GM19455 (cell line): ENCODE measurements around the gene MAP1S.

Experiments
- ATAC-seq: cut with Tn5 transposase; IDR thresholded peaks from one replicate; pipeline ENCODE4 v1.9.1; 2021; ENCODE audit not compliant: unreplicated experiment

MAP1S gene, protein sequence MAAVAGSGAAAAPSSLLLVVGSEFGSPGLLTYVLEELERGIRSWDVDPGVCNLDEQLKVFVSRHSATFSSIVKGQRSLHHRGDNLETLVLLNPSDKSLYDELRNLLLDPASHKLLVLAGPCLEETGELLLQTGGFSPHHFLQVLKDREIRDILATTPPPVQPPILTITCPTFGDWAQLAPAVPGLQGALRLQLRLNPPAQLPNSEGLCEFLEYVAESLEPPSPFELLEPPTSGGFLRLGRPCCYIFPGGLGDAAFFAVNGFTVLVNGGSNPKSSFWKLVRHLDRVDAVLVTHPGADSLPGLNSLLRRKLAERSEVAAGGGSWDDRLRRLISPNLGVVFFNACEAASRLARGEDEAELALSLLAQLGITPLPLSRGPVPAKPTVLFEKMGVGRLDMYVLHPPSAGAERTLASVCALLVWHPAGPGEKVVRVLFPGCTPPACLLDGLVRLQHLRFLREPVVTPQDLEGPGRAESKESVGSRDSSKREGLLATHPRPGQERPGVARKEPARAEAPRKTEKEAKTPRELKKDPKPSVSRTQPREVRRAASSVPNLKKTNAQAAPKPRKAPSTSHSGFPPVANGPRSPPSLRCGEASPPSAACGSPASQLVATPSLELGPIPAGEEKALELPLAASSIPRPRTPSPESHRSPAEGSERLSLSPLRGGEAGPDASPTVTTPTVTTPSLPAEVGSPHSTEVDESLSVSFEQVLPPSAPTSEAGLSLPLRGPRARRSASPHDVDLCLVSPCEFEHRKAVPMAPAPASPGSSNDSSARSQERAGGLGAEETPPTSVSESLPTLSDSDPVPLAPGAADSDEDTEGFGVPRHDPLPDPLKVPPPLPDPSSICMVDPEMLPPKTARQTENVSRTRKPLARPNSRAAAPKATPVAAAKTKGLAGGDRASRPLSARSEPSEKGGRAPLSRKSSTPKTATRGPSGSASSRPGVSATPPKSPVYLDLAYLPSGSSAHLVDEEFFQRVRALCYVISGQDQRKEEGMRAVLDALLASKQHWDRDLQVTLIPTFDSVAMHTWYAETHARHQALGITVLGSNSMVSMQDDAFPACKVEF

DNA sequence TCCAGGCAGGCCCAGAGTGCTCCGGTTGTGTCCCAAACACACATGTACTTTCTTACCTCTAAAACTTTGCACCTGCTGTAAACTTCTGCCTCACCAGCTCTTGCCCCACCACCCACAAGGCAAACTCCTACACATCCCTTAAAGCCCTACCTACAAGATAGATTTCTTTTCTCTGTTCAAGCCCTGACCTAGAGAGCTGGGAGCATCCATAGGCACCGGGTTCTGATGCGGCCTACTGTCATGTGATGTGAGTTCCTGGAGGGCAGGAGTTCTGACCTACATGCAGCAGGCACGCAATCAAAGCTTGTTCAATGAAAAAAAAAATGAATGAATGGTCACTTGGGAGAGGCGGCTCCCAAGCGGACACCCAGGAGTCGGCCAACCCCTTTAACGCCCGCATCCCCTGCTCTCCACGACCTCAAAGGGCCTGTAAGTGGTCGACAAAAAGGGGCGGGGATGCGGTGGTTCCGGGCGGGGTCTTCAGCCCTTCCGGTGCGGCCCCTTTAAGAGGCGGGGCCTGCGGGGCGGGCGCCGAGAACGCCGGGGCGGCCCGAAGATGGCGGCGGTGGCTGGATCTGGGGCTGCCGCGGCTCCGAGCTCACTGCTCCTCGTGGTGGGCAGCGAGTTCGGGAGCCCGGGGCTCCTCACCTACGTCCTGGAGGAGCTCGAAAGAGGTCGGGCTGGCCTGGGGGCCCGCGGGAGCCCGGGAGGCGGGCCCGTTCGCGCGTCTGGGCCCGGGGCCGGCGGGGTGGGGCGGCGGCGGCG, at the start of gene MAP1S:
TSS of gene MAP1S (plus strand) at position 534 of the 765 bp plus-strand sequence. CDS start at position 557, 23 bp downstream.
- peak; percentile 63 for ATAC-seq

DNA sequence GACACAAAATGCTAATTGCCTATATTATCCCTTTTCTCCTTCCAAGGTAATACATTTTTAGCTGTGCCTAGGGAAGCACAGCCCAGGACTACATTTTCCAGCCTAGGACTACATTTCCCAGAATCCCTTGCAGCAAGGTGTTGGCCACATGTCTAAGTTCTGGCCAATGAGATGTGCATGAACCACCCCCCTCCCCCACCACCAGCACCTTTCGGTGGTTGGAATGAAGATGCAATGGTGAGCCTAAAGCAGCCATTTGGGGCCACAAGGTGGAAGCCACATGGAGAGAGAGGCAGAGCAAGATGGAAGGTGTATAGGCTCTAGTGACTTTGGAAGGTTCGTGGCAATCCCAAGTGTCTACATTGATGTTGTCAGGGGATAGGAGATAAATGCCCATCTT, 47.4 kb upstream of the MAP1S start:
- ATAC-seq, result no peak

DNA sequence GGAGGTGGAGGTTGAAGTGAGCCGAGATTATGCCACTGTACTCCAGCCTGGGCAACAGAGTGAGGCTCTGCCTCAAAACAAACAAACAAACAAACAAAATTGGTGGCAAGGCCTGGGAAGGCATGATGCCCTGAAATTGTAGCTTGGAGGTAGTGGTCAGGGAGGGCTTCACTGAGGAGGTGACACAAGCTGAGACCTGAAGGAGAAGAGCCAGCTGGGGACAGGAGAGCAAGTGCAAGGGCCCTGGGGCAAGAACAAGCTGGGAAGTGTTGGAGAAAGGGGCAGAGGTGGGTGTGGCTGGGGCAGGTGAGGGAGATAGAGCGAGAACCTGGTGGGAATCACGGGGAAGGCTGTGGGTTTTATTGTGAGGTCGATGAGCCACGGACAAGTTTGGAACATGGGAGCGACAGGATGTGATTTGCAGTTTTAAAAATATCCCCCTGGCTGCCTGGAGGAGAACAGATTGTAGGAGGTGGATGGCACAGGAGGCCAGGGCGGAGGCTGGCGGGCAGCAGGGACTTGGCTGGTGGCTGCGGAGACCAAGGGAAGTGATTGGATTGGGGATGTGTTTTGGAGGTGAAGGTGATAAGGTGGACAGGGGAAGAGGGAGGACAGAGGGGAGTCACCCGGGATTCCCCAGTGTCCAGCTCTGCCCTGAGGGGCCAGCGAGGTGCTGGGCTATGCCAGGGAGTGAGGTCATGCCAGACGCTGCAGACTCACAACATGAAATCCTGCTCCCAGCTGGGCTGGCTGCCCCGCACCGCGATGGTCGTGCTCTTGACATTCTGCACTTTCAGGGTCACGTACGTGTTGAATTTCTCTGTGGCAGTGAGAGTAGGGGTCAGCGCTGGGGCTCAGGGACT, 45.1 kb upstream of the MAP1S start:
- no peak for ATAC-seq

DNA sequence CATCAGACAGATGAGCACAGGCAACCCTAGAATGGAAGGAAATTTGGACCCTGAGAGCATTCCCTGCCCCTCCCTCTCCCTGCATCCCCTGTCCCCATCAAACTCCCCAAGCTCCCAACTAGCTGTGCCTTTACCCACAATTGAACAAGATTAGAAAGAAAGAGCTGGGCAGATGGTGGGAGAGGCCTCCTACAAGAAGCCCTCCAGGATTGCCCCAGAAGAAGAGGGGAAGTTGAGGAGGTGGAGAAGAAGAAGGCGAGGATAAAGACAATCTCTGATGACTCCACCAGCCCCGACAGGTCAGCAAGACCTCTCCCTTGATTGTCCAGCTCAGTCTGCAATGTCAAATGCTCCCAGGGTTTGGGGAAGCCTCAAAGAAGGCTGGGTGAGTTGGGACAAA, 43.0 kb upstream of the MAP1S start:
- ATAC-seq, result no peak

DNA sequence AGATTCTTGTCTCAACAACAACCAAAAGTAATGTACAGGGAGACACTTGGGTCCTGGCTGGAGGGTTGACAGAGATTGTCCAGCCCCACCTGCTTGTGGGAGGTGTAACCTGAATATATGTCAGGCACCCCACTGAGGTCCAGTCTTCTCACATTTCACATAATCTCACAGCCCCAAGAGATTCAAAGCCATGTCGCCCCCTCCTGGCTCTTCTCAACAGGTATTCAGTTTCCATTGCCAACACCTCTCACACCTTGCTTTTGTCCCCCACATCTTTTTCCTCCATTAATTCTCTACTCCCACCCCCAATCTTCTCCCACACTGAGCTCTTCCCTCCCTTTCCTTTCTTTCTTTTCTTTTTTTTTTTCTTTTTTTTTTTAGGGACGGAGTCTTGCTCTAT, 42.3 kb upstream of the MAP1S start:
- no peak for ATAC-seq

DNA sequence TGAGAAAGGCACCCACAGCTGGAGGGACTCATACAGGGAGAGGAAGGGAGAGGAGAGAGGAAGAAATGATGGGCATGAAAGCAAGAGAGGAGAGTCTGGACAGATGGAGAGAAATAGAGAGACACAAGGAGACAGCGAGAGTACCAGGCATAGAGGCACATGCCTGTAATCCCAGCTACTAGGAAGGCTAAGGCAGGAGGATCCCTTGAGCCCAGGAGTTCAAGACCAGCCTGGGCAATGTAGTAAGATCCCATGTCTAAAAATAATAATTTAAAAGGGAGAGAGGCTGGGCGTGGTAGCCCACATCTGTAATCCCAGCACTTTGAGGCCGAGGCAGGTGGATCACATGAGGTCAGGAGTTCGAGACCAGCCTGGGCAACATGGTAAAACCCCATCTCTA, 40.4 kb upstream of the MAP1S start:
- no peak for ATAC-seq

DNA sequence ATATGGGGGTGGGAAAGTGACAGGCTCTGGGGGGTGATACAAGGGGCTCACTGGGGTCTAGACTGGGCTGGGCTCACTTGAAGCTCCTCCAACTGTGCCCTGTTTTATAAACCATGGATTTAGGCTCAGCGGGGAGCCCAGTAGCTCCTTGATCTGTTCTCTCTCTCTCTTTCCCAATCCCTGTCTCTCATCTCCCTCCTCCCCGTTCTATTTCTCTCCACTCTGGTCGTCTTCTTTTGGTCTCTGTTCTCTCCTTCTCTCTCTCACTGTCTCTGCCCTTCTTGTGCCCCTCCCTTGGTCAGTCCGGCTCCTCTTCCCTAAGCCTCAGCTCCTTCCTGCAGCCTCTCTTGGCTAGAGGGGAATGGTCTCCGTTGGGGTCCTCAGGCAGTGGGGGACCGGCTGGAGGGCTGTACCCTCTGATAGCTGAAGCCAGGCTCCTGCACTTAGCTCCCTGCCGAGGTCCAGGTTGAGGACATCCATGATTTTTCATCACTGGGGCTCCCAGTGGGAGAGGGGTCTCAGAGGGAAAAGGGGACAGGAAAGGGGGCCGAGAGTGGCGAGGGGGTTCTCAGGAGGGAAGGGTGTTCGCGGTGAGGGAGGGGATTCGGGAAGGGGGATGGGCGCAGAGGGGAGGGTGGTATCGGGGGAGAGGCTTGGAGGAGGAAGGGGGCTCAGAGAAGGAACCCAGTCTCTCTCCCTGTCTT, 39.6 kb upstream of the MAP1S start:
- no peak for ATAC-seq

DNA sequence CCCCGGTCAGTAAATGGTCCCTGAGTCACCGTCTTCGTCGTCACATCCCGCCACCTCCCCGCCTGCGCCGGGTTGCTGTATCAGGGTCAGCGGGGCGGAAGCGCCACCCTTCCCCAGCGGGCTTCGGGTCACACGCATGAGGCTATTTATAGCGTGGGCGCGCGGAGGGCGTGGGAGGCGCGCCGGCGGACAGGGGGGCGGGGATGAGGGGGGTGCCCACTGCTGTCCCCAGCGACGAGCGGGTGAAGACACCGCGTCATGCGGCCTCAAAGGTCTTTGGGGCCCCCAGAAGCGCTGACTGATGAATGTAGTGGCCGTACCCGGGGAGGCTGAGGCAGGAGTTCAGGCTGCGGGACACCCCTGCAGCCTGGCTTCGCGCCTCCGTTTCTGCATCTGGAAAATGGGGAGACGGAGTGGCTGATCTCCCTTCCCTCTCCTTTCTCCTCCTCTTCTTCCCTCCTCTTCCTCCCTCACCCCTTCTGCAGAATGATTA, 39.0 kb upstream of the MAP1S start:
- no peak for ATAC-seq

DNA sequence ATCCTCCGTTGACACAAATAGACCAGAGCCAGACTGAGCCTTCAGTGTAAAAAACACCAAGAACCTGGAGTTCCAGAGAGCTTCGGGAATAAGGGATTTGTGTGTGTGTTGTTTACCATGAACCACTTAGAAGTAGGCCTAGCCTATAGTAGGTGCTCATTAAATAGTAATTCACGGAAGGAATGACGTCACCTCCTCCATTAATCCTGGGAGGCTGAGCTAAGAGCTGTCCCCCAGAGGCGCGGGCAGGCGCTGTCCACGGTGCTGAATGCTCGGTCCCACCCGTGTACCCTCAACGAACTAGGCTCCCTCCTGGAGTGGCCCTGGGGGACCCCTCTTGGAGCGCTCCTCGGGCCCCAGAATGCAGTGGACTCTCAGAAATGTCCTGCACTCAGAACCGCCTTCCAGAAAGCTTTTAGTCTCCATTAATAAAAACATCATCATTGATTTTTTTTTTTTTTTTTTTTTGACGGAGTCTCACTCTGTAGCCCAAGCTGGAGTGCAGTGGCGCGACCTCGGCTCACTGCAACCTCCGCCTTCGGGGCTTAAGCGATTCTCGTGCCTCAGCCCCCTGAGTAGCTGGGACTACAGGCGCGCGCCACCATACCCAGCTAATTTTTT, 37.7 kb upstream of the MAP1S start:
- no peak for ATAC-seq

DNA sequence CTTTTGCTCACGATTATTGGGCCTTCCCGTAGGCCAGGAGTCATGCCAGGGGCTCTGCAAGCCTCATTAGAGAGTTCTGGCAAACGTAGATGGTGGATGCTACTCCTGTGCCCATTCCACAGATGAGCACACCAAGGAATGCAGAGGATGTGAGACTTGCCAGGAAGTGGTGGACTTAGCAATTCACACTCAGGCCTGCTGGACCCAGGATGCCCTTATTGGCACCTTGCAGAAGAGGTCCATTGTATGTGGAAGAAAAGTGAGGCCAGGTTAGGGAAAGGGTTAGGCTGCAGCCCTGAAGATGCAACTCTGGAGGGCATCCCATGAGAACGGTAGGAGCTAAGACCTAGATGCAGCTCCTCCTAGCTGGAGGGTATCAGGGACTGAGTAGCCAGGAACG, 37.0 kb upstream of the MAP1S start:
- ATAC-seq, result no peak

DNA sequence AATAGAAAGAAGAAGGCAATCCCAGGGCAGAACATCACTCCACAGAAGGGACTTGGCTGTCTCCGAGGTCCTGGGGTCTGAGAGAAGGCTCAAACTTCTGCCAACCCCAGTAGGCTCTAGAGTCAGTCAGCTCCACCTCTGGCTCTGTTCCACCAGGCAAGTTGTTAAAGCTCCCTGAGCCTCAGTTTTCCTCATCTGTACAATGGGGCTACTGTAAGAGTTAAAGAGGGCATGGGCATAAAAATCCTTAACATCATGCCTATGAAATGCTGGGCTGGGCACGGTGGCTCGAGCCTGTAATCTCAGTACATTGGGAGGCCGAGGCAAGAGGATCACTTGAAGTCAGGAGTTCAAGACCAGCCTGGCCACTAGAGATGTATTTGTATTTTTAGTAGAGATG, 36.2 kb upstream of the MAP1S start:
- no peak for ATAC-seq

DNA sequence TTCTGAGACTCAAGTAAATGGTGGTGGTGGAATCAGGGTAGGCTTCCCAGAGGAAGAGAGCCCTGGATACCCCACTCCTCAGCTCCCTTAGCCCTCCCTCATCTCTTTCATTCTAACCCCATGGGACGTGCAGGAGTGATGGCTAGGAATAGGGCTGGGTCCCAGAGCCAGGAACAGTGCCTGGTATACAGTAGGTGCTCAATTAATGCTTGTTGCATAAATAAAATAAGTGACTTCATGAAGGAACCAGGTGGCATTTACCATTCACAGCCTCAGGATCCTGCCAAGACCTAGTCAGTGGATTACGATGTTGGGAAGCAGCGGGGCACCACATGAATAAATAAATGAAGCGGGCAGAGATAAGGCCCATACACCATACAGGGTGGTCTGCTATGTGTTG, 35.0 kb upstream of the MAP1S start:
- ATAC-seq, result no peak

DNA sequence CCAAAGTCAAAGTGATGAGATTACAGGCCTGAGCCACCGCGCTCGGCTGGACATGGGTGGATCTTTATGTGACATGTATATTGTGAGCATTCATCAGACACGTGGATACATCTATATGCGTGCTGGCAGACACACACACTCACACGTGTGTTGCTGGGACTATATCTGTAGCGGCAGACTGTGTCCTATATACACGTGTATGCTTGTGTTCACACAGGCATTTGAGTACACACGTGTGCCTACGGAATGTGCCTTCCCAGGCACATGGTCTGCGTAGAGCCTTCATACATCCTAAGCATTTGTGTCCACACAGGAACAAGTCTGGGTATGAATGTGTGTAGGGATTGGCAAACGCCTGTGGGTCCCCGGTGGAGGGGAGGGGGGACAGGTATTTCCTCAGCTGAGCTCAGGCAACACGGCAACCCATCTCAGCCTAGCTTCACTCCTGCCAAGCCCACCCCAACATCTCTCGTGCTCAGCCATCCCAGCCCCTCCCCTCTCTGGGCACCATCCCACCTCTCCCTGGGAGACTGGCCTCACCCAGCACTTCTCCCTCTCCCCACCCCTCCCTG, 33.7 kb upstream of the MAP1S start:
- no peak for ATAC-seq

DNA sequence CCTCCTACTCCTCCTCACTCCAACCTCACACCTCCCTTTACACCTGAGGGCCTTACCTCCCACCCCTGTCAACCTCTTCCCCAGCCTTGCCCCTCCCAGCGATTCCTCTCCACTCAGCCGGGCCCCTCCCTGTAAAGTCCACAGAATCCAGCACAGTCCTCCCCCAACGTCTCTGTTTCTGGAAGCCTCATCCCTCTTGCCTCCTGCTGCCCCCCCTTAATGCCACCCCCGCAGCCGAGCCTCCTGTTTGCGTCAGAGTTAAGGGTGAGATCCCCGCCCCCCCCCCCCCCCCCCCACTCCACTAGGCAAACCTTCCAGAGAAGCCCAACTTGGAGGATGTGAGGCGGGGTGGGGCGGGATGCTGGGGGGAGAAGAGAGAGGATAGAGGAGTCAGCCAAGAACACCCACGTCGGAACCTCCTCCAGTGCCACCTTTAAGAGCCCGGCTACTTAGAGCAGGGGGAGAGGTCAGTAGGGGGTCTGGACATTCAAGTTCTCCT, 33.2 kb upstream of the MAP1S start:
- ATAC-seq, result no peak

DNA sequence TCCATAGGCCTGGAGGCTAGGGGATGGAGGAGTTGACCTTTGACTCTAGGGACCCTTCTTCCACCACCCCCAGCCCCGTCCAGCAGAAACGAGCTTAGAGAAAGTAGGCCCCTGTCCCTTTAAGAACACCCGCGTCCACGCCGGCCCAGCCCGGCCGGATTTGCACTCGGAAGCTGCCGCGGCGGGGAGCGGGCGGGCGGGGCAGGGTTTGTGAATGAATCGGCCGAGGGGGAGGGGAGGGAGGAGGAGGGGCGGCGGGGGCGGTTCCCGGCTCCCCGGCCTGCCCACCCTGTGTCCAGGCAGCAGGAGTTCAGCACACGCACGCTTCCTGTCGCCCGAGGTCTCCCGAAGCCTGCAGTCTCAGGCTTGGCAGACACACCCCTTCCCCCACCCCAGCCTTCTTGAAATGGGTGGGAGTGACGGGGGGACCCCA, 32.7 kb upstream of the MAP1S start:
- no peak for ATAC-seq

DNA sequence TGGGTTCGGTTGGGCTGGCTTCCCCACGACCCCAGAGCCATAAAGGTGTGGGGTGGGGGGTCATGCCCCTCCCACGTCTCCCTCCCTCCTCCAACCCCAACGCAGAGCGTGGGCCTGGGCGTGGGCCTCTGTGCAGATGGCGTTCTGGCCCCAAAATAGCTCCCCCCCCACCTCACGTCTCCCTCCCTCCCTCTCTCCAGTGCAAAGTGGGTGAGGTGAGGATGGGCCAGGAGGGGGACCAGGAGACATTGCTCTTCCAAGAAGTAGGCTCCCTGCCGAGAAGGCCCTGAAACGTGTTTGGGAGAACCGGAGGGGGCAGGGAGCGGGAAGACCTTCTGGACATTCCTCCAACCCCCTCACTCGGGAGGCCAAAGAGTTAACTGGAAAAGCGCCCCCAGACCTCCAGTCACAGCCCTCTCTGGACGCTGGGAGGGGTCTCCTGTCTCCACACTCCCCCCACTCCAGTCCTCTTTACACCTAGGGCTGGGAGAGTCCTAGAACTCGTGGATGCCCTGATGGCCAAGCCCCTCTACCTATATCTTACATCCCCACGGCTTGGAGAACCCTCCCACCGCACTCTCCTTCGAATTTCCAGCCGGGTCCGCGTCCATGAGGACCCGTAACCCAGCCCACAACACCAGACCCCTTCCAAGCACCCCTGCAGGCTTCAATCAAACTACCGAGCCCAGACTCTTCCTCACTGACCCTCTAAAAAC, 32.0 kb upstream of the MAP1S start:
- no peak for ATAC-seq

DNA sequence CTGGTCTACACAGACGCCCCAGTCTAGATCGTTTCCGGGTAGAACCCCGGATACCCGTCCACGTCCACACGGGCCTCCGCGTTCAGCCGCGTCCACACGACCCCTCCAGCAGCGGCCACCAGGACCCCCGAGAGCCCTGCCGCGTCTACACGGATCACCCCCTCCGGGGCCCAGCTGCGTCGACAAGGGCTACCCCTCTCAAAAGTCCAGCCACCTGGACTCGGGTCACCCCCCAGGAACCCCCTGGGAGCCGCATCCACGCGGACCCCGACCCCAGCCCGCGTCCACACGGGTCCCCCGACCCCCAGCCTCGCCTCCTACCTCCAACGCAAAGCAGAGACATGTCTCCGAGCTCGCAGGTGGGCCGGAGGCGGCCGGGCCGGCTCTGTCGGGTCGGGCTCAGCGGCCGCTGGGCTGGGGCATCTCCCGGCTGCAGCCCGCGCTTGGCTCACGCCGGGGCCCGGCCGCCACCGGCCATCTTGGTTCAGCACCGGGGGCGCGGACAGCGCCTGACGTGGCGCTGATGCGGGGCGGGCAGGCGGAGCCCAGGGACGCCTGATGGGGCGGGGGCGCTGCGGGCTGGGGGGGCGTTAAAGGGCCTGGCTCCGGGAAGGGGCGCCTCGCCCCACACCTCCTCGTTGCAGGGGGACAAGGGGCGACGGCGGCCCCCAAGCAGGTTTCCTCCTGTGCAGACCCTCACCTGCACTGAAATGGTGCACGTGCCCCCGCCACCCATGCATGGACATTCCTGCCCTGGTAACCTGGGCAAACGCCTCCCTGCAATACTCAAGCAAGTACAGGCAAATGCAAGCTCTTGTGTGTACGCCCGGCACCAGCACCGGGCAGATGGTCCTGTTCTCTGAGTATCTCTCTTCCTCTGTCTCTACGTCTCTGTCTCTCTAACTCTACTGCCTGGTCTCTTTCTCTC, 31.2 kb upstream of the MAP1S start, which contains the start of gene UNC13A:
TSS of gene UNC13A (minus strand) at position 498 of the 928 bp plus-strand sequence. CDS start at position 343, 155 bp downstream.
- ATAC-seq, result no peak
